Uterus (tissue), 2 donors: ENCODE data around the gene LETM1.

Experiments
- CTCF ChIP-seq, 4 experiments: fragments of 200-600 bp in 2 of 4; fragments of 450-650 bp in 2 of 4; sonication (generic) in 2 of 4; IDR thresholded peaks; one replicate each; pipeline ENCODE4 v1.5.1; 2016 to 2019; ENCODE audit warnings: antibody characterized with exemption in 4 of 4, mild to moderate bottlenecking in 2 of 4, moderate library complexity in 1 of 4
- POLR2A ChIP-seq, 2 donors: fragments of 450-650 bp; IDR thresholded peaks; one replicate each; pipeline ENCODE4 v1.6.1; 2016; ENCODE audit warnings: antibody characterized with exemption in 2 of 2, mild to moderate bottlenecking in 1 of 2, moderate library complexity in 1 of 2

DNA sequence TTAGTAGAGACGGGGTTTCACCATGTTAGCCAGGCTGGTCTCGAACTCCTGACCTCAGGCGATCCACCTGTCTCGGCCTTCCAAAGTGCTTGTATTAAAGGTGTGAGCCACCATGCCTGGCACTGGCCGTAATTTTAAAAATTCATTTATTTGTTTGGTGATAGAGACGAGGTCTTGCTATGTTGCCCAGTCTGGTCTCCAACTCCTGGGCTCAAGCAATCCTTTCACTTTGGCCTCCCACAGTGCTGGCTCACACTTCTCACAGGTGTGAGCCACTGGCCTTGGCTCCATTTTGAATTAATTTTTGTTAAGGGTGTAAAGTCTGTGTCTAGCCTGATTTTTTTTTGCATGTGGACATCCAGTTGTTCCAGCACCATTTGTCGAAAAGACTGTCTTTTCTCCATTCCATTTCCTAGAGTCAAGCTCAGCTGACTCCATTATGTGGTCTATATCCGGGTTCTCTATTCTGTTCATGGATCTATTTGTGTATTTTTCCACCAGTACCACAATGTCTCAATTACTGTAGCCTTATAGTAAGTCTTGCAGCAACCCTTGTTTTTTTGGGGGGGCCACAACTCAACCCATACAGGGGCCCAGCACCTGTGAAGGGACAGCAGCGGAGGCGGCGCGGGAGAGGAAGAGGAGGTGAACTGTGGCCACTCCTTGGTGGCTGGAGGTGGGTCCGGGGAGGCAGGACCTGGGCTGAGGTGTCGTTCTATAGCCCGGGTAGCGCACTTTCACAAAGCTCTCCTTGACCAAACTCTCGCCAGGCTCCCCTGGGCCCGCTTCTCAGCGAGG lies 13.8 kb upstream of the LETM1 start:
- TF ChIP-seq CTCF (IDR thresholded peaks at IDR 0.05) (no peak), POLR2A (IDR thresholded peaks at IDR 0.05) (no peak)
